TTC549 (cell line): Measurements from ENCODE around the gene PRG2.
"Not testable (repeated sequence)": the region's sequence is repeated elsewhere in the genome, so short reads cannot be mapped to it uniquely, and the experiment has no call there.

ENCODE experiments used
- FAIRE-seq: peaks from 2 replicates; lab custom pipeline; 2012; peaks lifted over from hg19 to GRCh38; lab: Jason Lieb, UNC

The PRG2 gene

DNA sequence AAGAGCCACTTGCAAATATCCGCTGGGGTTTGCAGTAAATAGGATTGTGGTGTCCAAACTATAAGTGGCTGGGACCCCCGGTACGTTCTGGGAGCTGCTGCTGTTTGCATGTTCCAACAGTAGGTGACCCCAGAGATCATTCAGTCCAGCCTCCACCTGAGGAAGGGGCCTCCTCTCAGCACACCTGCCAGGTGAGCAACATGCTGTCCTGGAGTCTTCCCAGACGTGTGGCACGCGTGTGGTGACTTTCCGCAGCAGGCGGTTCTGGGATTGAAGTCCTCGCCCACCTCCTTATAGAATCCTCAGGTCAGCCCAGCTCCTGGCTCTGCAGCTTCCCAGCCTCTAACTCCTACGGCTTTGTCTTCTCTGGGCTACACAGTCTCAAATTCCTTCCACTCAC, 45.6 kb downstream of the PRG2 start:
- FAIRE-seq = no peak

DNA sequence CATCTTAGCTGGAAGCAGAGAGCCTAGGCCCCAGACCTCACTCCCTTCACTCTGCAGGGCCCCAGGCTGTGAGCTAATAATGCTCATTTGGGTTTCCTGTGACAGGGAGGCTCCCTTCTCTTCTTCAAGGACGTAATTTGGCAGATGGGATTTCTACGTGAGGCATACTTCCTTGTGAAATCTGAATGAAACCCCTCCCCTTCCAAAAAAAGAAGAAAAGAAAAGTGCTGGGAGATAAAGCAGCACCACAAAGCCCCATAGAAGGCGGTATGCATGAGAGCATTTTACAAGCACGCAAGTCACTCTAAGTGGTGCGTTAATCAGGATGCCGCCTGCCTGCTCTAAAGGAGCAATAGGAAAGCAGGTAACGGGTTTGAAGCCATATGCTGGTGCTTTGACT, 46.6 kb downstream of the PRG2 start:
- no peak for FAIRE-seq

DNA sequence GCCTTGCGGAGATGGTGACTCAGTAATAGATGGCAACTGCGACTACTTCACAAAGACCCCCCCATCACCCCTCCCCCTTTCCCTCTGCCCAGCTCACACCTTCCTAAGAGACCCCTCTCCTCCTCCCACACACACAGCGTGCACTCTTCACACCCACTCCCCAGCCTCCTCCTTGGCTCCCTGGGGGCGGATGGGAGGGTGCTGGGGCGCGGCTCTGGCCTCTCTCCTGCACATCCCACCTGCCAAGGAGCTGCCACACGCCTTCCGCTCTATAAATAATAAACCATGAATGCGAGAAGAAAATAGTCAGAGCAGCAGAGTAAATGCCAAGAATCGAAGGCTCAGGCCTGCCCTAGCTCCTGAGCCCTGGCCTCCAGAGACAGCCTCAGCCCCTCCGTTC, 47.7 kb downstream of the PRG2 start:
- FAIRE-seq = no peak

DNA sequence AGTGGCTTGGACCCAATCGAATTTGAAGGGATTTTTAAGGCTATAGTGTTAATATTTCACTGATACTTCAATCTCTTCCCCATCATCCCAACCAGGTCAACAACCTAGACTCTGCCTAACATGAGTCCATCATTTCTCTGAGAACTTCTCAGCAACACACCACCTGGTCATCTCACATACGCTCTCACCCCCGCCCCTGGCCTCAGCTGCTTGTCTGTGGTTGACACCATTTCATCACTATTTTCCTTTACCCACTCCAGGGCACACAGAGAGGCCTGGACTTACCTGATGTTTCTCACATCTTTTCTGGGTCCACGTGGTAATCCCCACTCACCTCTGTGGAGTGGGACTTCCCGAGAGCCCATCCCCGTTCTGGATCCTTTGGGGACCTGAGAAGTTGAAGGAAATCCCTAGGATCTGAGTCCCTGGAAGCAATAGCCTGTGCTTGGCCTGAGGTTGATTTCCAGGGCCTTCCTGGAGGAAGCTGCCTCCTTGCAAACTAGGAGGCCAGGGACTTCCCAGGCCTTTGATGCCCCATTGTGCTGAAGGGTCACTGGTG, 49.1 kb downstream of the PRG2 start:
- FAIRE-seq = no peak

DNA sequence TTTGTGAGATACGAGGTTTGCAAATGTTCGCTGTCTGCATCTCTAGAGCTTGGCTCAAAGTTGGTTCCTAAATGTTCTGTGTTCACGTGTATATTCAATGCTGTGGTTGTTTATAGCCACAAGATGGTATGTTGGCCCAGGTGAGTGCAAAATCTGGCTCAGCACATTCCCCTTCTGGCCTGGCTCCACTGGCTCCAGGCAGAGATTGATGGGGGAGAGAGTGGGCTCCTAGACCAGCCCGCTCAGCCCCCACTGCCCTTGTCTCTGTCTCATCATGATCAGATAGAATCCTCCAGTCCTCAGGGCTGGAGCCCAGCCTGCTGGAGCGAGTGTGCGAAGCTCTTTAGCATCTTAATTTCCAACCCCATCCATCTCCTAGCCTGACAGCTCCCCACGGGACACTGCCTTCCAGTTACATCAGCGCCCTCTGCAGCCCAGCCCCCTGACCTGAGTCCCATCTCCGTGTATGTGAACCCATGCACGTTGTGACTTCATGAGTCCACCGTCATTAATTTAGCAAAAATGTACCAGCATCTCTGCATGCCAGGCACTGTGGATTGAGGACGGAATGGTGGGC, 50.3 kb downstream of the PRG2 start:
- FAIRE-seq = no peak

DNA sequence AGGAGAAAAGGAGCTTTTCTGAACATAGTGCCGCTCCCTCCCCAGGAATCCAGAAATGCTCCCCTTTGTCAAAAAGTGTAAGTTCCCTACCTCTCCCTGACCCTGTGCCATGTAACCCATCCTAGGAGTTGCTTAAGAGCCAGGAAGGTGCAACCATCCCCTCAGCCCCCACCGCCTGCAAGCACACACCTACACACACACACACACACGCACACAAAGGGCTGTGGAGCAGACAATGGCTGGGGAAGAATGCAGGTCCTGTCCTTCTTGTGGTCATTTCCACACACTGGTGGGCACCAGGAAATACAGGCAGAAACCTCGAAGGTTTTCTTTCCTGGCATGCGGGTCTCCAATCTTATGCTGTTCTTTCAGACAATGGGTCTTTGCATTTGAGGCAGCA, 51.1 kb downstream of the PRG2 start:
- FAIRE-seq = no peak

DNA sequence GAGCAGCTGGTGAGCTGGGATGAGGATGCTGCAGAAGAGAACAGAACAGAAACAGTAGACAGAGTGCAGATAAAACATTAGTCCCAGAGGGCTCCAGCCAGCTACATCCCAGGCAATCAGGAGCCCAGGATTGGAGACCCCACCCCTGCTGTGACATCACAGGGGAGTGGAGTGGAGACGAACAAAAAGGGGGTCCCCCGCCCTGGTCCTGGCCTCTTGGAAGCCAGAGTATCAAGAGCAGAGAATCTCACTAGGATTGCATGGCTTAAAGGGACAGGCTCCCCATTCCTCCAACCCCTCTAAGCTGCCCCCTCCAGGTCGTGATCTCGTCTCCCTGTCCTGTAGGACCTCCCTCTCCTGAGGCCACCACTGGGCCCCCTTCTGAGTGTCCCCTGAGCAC, 52.3 kb downstream of the PRG2 start, which contains the start of gene P2RX3:
TSS of gene P2RX3 (plus strand) at position 211 of the 400 bp plus-strand sequence. CDS start 199 bp downstream, outside the sequence.
- FAIRE-seq = no peak

DNA sequence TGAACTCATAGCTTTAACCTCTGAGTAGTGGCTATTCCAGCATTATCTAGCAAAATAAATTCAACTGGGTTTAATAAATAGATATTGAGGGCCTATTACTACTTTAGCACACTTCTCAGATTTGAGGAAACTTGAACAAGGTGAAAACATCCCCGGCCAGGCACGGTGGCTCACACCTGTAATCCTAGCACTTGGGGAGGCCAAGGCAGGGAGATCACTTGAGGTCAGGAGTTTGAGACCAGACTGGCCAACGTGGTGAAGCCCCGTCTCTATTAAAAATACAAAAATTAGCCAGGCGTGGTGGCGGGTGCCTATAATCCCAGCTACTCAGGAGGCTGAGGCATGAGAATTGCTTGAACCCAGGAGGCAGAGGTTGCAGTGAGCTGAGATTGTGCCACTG, 53.6 kb downstream of the PRG2 start:
- not testable (repeated sequence) for FAIRE-seq
